Liver (tissue), 9 donors: ENCODE measurements around the gene ZNF785. TPM values are rescaled to one million over a fixed set of nuclear protein-coding genes. Genes with fewer than 3 reads are reported as not detected.

Source experiments
- DNase-seq: peaks from one replicate; pipeline ENCODE4 v3.0.0-alpha.2; 2017; ENCODE audit warnings: low spot score
- H3K27ac ChIP-seq, 2 donors: one replicate each; pipeline ENCODE4 v1.7.0; 2013; ENCODE audit warnings: inconsistent platforms in 2 of 2, low read length in 2 of 2, control low read depth in 1 of 2, low read depth in 1 of 2, mild to moderate bottlenecking in 1 of 2
- H3K27me3 ChIP-seq, 4 donors: one replicate each; pipeline versions ENCODE4 v1.6.1 to v1.7.0; 2013; ENCODE audit warnings: low read length in 3 of 4, inconsistent platforms in 1 of 4, mild to moderate bottlenecking in 1 of 4, moderate library complexity in 1 of 4; ENCODE audit not compliant: control insufficient read depth in 4 of 4, insufficient read depth in 4 of 4
- H3K36me3 ChIP-seq, 4 donors: one replicate each; pipeline versions ENCODE4 v1.6.1 to v1.7.0; 2013; ENCODE audit warnings: low read length in 3 of 4, mild to moderate bottlenecking in 3 of 4, low read depth in 1 of 4, moderate library complexity in 1 of 4; ENCODE audit not compliant: control insufficient read depth in 4 of 4, insufficient read depth in 3 of 4
- H3K4me1 ChIP-seq, 4 donors: one replicate each; pipeline versions ENCODE4 v1.6.1 to v1.7.0; 2013; ENCODE audit warnings: low read length in 3 of 4, mild to moderate bottlenecking in 3 of 4, moderate library complexity in 1 of 4; ENCODE audit not compliant: control insufficient read depth in 4 of 4, insufficient read depth in 4 of 4
- H3K4me3 ChIP-seq, 3 donors: one replicate each; pipeline versions ENCODE4 v1.6.1 to v1.7.0; 2013; ENCODE audit warnings: low read length in 3 of 3, control low read depth in 1 of 3, low read depth in 1 of 3, mild to moderate bottlenecking in 1 of 3
- H3K9ac ChIP-seq, 2 donors: one replicate each; pipeline ENCODE4 v1.7.0; 2013; ENCODE audit warnings: low read length in 2 of 2, mild to moderate bottlenecking in 2 of 2, moderate library complexity in 2 of 2, control low read depth in 1 of 2, low read depth in 1 of 2
- H3K9me3 ChIP-seq, 4 donors: one replicate each; pipeline versions ENCODE4 v1.6.1 to v1.7.0; 2013; ENCODE audit warnings: low read length in 3 of 4; ENCODE audit not compliant: control insufficient read depth in 4 of 4
- ATF3 ChIP-seq: IDR thresholded peaks from 2 replicates; pipeline ENCODE4 v1.6.1; 2016; ENCODE audit warnings: antibody characterized with exemption
- EGR1 ChIP-seq, 2 donors: IDR thresholded peaks; 2 replicates each; pipeline ENCODE4 v1.6.1; 2016 to 2018; ENCODE audit warnings: antibody characterized with exemption in 2 of 2, low read depth in 2 of 2
- FOXA1 ChIP-seq: IDR thresholded peaks from 2 replicates; pipeline ENCODE4 v1.6.1; 2016; ENCODE audit warnings: antibody characterized with exemption
- FOXA2 ChIP-seq: IDR thresholded peaks from 2 replicates; pipeline ENCODE4 v1.6.1; 2016; ENCODE audit warnings: antibody characterized with exemption
- GABPA ChIP-seq, 2 donors: IDR thresholded peaks in 1 of 2; conservative IDR thresholded peaks in 1 of 2; 2 replicates each; pipeline ENCODE4 v1.6.1; 2016; ENCODE audit warnings: antibody characterized with exemption in 2 of 2, mild to moderate bottlenecking in 1 of 2, moderate library complexity in 1 of 2
- HNF4A ChIP-seq, 2 donors: conservative IDR thresholded peaks; 2 replicates each; pipeline ENCODE4 v1.6.1; 2016; ENCODE audit warnings: antibody characterized with exemption in 2 of 2, mild to moderate bottlenecking in 2 of 2
- HNF4G ChIP-seq: IDR thresholded peaks from 2 replicates; pipeline ENCODE4 v1.6.1; 2016; ENCODE audit warnings: antibody characterized with exemption
- JUND ChIP-seq, 2 donors: IDR thresholded peaks; 2 replicates each; pipeline ENCODE4 v1.6.1; 2016; ENCODE audit warnings: antibody characterized with exemption in 2 of 2
- NR2F2 ChIP-seq: IDR thresholded peaks from 2 replicates; pipeline ENCODE4 v1.6.1; 2016; ENCODE audit warnings: antibody characterized with exemption
- RAD21 ChIP-seq, 2 donors: IDR thresholded peaks; 2 replicates each; pipeline ENCODE4 v1.6.1; 2016; ENCODE audit warnings: antibody characterized with exemption in 2 of 2, mild to moderate bottlenecking in 2 of 2
- RXRA ChIP-seq, 2 donors: IDR thresholded peaks; 2 replicates each; pipeline ENCODE4 v1.6.1; 2017 to 2018; ENCODE audit warnings: antibody characterized with exemption in 2 of 2, mild to moderate bottlenecking in 1 of 2
- SP1 ChIP-seq: IDR thresholded peaks from 2 replicates; pipeline ENCODE4 v1.6.1; 2018; ENCODE audit warnings: antibody characterized with exemption, mild to moderate bottlenecking
- TAF1 ChIP-seq: conservative IDR thresholded peaks from 2 replicates; pipeline ENCODE4 v1.6.1; 2016; ENCODE audit warnings: antibody characterized with exemption, mild to moderate bottlenecking
- YY1 ChIP-seq: IDR thresholded peaks from 2 replicates; pipeline ENCODE4 v1.6.1; 2016; ENCODE audit warnings: antibody characterized with exemption, mild to moderate bottlenecking
- WGBS: extraction: QIAGEN DNeasy Blood & Tissue Kit; methylation state at CpG from one replicate; pipeline ENCODE4 v1.1.7; 2013; 5-methylcytosine and 5-hydroxymethylcytosine counted together
- polyA plus RNA-seq, 2 donors: library from polyadenylated mRNA; stranded (reverse) in 1 of 2; unstranded in 1 of 2; fragments of 200-250 nt in 1 of 2; fragments of >200 nt in 1 of 2; fragmentation: Nextera tagmentation in 1 of 2; extraction: Ambion mirVana in 1 of 2; gene quantifications; one replicate each; pipeline versions ENCODE4 v1.2.1 to v1.2.3, GENCODE V29; 2013 to 2015
- total RNA-seq, 2 donors: library from RNA; depleted of rRNA; stranded (reverse); fragments of >200 nt; gene quantifications; one replicate each; pipeline ENCODE4 v1.2.3, GENCODE V29; 2014
- TF ChIP-seq, protein P1 (sequence below): fragments of 150-350 bp; IDR thresholded peaks from 2 replicates; pipeline ENCODE4 v1.5.1; 2017; ENCODE audit warnings: improper control_type of control experiment, low read depth, low read length; ENCODE audit not compliant: missing input control
- TF ChIP-seq, protein P2 (sequence below): IDR thresholded peaks from 2 replicates; pipeline ENCODE4 v1.6.1; 2016; ENCODE audit warnings: antibody characterized with exemption
- TF ChIP-seq, protein P3 (sequence below): IDR thresholded peaks from 2 replicates; pipeline ENCODE4 v1.6.1; 2016; ENCODE audit warnings: antibody characterized with exemption, mild to moderate bottlenecking
- donor health status: healthy.
- donor health status: healthy.
- donor health status: healthy.
- donor health status: healthy.
- donor health status: healthy.

The ZNF785 gene
- total and polyA plus RNA-seq, 4 donors = 1.8 to 5.9 (median 3.3) TPM

DNA sequence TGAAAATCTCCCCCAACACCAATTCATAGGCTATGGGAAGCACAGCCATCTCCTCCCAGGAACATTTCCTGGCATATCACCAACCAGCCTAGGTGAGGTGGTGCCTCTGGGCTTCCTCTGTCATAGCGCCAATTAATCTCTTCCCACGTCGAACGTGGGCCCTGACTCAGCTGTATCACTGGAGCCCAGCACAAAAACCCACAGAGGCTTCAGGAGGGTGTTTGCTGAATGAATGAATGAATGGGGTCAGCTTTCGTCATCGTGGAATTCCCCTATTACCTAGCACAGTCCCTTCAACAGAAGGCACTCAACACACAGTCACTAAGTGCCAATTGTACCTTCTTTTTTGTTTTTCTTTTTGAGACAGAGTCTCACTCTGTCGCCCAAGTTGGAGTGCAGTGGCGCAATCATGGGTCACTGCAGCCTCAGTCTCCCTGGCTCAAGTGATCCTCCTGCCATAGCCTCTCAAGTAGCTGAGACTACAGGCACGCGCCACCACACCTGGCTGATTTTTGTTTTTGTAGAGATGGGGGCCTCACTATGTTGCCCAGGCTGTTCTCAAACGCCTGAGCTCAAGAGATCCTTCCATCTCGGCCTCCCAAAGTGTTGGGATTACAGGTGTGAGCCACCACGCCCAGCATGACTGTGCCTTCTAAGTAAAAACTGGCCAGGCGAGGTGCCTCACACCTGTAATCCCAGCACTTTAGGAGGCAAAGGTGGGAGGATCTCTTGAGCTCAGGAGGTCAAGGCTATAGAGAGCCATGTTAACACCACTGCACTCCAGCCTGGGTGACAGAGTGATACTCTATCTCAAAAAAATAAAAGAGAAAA lies 18.1 kb downstream of the ZNF785 start:
- Histone ChIP-seq H3K4me3 (no peak overlapping the region), H3K4me1 (peaks cover 3 to 17% (median 10%) of the 10 kb centered on the region in 4 donors), H3K9ac (no peak overlapping the region), H3K36me3 (peaks cover 0 to 1% (median 0%) of the 10 kb centered on the region in 4 donors), H3K27ac (no peak overlapping the region), H3K27me3 (no peaks in the 10 kb centered on the region), H3K9me3 (no peaks in the 10 kb centered on the region)
- no peak for TF ChIP-seq FOXA2
- WGBS = 73% methylated on average over 14 of the region's 14 CpGs
- DNase-seq = no peak

DNA sequence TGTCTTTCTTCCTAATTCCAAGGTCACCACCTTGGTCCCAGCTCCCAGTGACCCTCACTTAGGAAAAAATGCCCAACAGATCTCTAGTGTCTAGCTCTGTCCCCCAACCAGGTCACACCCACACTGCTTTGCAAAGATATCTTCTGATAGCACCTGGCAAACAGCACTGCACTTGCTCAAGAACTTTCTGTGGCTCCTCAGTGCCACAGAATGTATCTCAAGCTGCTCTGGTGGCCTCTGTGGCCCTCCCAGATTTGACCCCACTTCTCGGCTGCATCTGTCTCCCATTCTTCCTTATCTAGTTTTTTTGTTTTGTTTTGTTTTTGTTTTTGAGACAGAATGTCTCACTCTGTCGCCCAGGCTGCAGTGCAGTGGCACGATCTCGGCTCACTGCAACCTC lies 19.0 kb downstream of the ZNF785 start:
- H3K9ac ChIP-seq = no peak overlapping the region
- H3K36me3 ChIP-seq = peaks cover 0 to 1% (median 0%) of the 10 kb centered on the region in 4 donors
- H3K9me3 ChIP-seq = no peaks in the 10 kb centered on the region
- no peak for TF ChIP-seq HNF4G
- no peak for TF ChIP-seq FOXA2
- TF ChIP-seq FOXA1 = no peak
- no peak for TF ChIP-seq ATF3
- TF ChIP-seq, protein P1, sequence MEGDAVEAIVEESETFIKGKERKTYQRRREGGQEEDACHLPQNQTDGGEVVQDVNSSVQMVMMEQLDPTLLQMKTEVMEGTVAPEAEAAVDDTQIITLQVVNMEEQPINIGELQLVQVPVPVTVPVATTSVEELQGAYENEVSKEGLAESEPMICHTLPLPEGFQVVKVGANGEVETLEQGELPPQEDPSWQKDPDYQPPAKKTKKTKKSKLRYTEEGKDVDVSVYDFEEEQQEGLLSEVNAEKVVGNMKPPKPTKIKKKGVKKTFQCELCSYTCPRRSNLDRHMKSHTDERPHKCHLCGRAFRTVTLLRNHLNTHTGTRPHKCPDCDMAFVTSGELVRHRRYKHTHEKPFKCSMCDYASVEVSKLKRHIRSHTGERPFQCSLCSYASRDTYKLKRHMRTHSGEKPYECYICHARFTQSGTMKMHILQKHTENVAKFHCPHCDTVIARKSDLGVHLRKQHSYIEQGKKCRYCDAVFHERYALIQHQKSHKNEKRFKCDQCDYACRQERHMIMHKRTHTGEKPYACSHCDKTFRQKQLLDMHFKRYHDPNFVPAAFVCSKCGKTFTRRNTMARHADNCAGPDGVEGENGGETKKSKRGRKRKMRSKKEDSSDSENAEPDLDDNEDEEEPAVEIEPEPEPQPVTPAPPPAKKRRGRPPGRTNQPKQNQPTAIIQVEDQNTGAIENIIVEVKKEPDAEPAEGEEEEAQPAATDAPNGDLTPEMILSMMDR = no peak
- no peak for TF ChIP-seq NR2F2
- TF ChIP-seq RXRA (IDR thresholded peaks at IDR 0.05) = no peak
- TF ChIP-seq JUND (IDR thresholded peaks at IDR 0.05) = no peak
- TF ChIP-seq HNF4A (conservative IDR thresholded peaks at IDR 0.05) = no peak
- TF ChIP-seq, protein P2, sequence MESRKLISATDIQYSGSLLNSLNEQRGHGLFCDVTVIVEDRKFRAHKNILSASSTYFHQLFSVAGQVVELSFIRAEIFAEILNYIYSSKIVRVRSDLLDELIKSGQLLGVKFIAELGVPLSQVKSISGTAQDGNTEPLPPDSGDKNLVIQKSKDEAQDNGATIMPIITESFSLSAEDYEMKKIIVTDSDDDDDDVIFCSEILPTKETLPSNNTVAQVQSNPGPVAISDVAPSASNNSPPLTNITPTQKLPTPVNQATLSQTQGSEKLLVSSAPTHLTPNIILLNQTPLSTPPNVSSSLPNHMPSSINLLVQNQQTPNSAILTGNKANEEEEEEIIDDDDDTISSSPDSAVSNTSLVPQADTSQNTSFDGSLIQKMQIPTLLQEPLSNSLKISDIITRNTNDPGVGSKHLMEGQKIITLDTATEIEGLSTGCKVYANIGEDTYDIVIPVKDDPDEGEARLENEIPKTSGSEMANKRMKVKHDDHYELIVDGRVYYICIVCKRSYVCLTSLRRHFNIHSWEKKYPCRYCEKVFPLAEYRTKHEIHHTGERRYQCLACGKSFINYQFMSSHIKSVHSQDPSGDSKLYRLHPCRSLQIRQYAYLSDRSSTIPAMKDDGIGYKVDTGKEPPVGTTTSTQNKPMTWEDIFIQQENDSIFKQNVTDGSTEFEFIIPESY = no peak
- TF ChIP-seq RAD21 (IDR thresholded peaks at IDR 0.05) = no peak
- TF ChIP-seq EGR1 (IDR thresholded peaks at IDR 0.05; ENCODE audit: low read depth in 2 of 2) = no peak
- peaks cover 0 to 11% (median 7%) of the 10 kb centered on the region in 4 donors for H3K4me1 ChIP-seq
- H3K4me3 ChIP-seq = no peak overlapping the region
- WGBS = 90% methylated on average over 4 of the region's 4 CpGs
- no peaks in the 10 kb centered on the region for H3K27me3 ChIP-seq
- no peak for DNase-seq
- H3K27ac ChIP-seq = no peak overlapping the region

DNA sequence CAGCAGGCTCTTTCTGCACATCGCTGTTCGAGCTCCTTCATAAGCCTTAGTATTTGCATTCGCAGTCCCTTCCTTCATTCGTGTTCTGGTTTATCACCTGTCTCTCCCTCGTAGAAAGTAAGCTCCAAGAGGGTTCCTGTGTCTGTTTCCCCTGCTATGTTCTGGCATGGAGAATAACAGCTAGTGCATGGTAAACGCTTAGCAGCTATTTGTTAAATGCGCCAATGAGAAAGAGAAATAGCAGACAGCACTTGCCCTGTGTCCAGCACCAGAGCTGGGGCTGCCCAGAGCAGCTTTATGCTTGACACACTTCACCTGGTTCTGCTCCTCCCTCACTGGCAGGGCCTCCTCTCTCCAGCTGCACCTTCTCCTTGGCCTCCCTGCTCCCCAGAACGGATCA lies 19.5 kb downstream of the ZNF785 start:
- Histone ChIP-seq H3K4me3 (no peak overlapping the region), H3K4me1 (peaks cover 0 to 13% (median 7%) of the 10 kb centered on the region in 4 donors)
- 74% methylated on average over 8 of the region's 8 CpGs for WGBS
- TF ChIP-seq SP1 (no peak), YY1 (no peak), GABPA (IDR thresholded peaks at IDR 0.05 in 1 of 2, conservative IDR thresholded peaks at IDR 0.05 in 1 of 2) (no peak), JUND (IDR thresholded peaks at IDR 0.05) (no peak), TAF1 (no peak), FOXA2 (no peak), NR2F2 (no peak), HNF4G (no peak), FOXA1 (no peak), HNF4A (conservative IDR thresholded peaks at IDR 0.05) (no peak), RXRA (IDR thresholded peaks at IDR 0.05) (no peak), EGR1 (IDR thresholded peaks at IDR 0.05; ENCODE audit: low read depth in 2 of 2) (no peak)
- TF ChIP-seq, protein P3, sequence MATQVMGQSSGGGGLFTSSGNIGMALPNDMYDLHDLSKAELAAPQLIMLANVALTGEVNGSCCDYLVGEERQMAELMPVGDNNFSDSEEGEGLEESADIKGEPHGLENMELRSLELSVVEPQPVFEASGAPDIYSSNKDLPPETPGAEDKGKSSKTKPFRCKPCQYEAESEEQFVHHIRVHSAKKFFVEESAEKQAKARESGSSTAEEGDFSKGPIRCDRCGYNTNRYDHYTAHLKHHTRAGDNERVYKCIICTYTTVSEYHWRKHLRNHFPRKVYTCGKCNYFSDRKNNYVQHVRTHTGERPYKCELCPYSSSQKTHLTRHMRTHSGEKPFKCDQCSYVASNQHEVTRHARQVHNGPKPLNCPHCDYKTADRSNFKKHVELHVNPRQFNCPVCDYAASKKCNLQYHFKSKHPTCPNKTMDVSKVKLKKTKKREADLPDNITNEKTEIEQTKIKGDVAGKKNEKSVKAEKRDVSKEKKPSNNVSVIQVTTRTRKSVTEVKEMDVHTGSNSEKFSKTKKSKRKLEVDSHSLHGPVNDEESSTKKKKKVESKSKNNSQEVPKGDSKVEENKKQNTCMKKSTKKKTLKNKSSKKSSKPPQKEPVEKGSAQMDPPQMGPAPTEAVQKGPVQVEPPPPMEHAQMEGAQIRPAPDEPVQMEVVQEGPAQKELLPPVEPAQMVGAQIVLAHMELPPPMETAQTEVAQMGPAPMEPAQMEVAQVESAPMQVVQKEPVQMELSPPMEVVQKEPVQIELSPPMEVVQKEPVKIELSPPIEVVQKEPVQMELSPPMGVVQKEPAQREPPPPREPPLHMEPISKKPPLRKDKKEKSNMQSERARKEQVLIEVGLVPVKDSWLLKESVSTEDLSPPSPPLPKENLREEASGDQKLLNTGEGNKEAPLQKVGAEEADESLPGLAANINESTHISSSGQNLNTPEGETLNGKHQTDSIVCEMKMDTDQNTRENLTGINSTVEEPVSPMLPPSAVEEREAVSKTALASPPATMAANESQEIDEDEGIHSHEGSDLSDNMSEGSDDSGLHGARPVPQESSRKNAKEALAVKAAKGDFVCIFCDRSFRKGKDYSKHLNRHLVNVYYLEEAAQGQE = no peak
- TF ChIP-seq, protein P2 = no peak

More for the DNA sequence above, 19.5 kb downstream of the ZNF785 start:
- no peak for DNase-seq
- Histone ChIP-seq H3K27me3 (no peaks in the 10 kb centered on the region), H3K9ac (no peak overlapping the region), H3K36me3 (peaks cover 0 to 1% (median 0%) of the 10 kb centered on the region in 4 donors), H3K9me3 (no peaks in the 10 kb centered on the region), H3K27ac (no peak overlapping the region)
